Measurements from ENCODE around the gene ST13.
A peak's percentile ranks its signal among the peaks of the same experiment; 100 is the strongest.
"Not testable (repeated sequence)": the region's sequence is repeated elsewhere in the genome, so short reads cannot be mapped to it uniquely, and the experiment has no call there.

The ST13 gene

DNA sequence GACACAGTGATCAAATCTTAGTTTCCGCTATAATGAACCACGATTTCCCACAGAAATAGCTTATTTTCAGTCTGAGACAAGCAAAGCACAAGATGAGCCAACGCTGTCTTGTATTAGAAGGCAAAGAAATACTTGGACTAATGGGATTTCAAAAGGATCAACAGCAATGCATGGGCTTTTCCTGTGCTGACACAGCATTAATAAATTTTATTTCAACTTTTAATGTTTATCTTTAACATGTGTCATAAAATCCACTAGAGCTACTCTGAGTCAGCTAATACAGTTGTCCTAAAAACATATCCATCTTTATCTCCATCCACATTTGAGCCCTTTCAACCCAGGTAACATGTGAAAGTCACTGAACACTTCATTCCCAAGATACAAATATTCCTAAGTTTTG, 21.8 kb downstream of the ST13 start:
- DNase-seq: no peak

DNA sequence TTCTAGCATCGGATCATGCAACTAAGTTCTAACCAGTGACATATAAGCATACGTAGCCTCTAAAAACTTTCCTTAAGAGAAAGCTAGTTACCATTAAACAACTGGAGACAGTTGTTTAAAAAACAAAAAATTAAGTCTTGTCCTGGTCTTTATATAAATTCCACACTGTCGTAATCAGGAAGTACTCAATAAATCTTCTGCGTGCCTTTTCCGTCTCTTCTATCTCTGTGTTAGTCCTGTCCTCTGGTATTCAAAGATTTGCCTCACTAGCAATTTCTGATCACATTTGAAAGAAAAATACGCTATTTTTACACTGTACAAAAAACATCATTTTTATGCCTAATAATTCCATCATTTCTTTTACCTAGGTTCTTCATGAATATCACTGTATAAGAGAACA, 27.3 kb downstream of the ST13 start:
- DNase-seq: no peak

DNA sequence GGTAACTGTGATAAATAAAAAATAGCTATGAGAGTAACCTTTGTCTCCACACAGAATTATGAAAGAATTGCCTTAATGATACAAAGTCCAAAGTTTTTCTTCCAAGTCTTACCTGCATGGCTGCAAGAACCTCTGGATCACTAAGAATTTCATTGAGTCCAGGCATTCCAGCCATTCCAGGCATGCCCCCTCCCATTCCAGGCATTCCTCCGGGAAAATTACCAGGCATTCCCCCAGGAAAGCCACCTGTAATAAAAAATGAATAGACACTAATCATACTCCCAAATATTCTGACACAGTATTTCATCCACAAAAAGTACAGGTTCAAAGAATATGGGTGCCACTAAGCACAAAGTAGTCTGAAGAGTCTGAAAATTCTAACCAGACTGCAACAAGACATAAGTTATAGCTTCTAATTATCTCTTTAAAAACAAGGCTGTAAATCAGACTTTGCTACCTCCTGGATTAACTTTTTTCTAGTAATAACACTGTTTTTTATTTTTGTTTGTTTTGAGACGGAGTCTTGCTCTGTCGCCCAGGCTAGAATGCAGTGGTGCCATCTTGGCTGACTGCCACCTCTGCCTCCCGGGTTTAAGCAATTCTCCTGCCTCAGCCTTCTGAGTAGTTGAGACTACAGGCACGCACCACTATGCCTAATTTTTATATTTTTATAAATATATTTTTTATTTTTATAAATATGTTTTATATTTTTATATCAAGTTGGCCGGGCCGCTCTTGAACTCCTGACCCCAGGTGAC, 29.3 kb downstream of the ST13 start:
- DNase-seq: no peak

DNA sequence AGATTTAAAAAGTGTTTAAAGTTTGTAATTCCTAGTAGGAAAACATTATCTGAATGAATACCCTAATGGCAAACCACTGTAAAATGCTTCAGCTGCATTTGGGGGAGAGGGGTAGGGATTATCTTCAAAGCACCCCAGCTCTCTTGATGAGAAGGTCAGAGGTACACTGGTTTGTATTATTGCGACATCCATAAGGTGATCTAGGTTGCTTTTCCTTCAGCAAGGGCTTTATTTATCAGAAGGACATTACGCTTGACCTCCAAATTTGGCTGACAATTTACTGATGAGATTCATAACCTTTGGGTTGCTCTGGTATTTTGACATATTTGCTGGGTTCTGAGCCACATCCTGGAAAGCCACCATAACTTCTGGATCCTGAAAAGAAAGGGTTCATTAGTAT, 30.1 kb downstream of the ST13 start:
- not testable (repeated sequence) for DNase-seq

DNA sequence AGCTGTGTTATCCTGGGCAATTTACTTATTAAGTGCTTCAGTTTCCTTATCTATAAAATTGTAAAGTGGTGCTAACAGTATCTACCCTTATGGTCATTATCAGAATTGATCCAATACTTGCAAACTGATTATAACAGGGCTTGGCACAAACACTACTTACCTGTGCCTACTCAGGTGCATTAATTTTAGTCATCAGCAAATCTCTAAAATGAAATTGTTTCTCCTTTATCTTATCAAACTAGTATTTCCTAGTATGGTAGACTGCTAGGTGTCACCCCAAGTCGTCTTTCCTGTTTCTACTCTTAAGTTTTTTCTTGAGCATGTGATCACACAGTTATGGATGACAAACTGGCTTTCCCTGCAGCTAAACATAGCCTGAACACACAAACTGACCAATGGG, 33.0 kb downstream of the ST13 start:
- DNase-seq: no peak

DNA sequence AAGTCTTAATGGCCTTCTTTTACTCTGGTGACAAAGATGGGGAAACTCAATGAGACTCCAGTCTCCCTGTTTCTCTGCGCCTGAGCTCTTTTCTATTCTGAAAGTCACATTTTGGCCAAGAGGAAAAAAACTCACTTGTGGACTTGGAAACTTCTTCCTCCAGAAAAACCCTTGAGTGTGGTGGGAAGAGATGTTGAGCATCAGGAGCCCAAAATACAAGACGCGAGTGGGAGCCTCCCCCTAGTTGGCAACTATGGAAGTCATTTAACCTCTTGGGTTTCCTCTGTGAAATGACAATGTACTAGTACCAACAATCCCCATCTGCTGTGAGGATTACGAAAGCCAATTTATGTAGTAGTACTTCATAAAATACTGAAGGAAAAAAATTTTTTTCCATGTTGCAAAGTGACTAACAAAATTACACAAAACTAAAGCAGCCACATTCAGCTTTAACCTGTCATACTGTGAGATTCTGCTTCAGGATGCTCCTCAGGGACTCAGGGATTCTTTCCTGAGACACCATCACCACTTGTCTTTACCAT, 36.8 kb downstream of the ST13 start:
- peak in 1 of 2 experiments; percentile 10 for DNase-seq

DNA sequence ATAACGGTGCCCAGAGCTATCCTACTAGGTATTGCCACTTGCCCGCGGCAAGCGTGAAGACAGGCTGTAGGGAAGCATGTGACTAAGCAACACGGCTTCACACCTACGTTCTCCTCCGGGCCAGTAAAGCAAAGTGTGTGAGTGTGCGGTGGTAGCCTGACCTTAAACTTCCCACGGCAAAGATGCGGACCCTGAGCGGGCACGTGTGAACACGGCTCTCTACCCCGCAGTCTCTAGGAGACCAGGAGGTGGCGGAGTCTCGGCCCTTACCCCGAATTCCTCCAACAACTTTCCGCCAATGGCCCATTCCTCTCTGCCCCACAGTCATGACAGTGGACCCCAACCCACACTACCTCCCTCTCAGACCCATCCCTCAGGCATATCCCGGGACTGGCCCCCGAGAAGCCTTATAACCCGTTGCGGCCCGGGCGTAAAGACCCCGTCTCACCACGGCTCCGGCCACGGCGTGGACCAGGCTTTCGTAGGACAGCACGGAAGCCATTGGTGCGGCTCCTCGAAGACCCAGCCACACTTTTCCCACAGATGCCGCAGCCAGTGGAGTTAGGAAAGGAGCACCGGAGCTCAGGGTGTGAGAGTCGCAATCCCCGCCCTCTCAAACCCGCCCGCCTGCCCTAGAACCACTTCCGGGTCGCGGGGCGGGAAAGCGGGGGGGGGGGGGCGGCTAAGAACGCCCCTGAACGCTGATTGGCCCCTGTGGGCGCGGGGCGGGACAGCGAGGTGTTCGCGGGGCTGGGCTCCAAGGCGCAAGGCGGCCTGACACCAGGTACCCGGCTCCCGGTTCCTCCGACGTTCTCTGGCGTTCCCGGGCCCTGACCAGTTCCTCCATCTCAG, 37.5 kb downstream of the ST13 start, which contains the start of gene SLC25A17:
Gene SLC25A17 (minus strand): TSS at position 600 of the 852 bp plus-strand sequence. CDS start 98 bp downstream, at position 502.
- DNase-seq: peak; percentile 89 to 90

DNA sequence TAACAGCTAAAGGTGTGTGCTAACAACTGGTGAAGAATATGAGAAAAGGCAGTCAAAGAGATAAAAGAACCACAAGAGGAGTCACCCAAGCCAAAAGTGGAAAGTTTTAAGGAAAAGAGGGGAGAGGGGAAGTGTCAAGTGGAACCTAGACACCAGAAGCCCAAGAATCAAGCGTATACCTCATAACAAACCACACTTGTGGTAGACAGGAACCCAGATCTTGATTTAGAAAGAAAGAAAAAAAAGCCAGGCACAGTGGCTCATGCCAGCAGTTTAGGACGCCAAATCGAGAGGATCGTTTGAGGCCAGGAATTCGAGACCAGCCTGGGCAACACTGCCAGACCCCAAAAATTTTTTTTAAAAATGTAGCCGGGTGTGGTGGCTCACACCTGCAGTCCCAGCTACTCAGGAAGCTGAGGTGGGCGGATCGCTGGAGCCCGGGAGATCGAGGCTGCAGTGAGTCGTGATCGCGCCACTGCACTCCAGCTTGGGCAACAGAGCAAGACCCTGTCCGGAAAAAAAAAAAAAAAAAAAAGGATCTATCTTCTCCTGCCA, 38.2 kb downstream of the ST13 start:
- no peak for DNase-seq

DNA sequence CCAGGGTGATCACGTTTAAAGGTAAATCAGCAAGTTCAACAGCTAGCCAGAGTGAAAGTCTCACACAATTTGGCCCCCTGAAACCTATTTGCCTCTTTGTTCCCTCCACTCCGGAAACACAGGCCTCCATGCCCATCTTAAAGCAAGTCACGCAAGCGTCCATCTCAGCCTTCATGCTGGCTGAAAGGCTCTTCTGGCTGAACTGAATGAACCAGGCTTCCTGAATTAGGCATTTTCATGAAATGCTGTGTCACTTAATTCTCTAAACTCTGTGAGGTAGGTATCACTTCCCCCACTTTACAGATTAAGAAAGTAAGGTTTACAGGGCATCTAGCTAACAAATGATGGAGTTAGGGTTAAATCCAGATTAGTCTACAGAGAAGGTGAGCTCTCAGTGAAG, 38.7 kb downstream of the ST13 start:
- DNase-seq: no peak

DNA sequence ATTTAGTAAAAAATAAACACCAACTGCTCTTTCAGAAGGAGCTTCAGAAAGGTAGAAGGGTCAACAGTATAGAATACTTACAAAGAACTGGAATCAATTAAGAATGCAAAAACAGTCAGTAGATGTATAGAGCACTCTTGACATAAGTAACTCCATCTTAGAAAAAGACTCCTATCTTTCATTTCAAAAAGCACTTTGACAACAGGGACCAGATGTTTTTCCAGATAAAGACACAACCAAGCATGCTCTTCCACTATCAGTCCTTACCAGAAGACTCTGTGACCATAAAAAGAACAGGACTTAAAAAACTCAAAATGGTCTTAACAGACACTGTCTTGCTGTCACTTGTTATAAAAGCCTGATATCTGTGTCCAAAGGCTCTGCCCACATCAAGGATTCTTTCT, 42.5 kb downstream of the ST13 start:
- no peak for DNase-seq

DNA sequence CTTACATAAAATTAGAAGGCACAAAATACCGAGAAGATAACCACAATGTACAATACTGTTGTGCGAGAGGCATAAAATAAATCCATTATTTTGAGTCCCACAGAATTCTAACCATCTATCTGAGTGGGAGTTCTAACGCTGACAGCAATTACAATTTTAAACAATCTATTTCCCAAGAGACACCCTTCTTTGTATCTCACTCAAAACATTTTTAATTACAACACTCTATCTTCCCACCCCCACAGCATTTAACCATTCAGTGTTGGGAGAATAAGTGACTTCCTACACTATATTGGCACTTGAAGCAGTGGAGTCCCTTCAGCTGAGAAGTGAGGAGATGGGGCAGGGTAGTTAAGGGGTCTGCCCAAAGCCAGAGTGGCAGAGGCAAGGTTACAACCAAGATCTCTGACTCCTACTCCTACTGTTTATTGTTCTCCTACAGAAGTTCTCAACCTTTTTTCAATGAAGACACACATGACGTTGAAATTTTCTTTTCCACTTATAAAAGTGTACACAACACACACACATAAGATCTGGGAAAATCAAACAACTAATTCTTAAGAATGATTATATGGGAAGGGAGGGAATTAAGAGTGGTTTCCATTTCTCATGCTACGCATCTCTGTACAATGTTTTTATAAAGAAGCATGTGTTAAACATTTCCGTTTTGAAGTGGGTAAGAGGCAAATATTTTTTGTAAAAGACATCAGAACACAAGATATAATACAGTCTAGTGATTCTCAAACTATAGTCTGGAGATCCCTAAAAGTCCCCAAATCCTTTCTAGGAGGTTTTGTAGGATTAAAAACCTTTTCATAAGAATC, 48.2 kb downstream of the ST13 start:
- DNase-seq: no peak

DNA sequence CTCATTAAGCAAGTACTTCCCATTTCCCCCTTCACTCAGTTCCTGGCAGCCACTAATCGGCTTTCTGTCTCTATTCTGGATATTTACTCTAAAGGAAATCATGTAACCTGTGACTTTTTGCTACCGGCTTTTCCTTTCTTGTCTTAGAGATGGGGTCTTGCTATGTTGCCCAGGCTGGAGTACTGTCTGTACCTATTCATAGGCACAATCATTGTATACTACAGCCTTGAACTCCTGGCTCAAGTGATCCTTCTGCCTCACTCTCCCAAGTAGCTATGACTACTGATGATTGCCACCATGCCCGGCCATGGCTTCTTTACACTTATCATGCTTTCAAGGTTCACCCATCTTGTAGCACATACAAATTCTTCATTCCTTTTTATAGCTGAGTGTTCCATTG, 49.7 kb downstream of the ST13 start:
- no peak for DNase-seq

DNA sequence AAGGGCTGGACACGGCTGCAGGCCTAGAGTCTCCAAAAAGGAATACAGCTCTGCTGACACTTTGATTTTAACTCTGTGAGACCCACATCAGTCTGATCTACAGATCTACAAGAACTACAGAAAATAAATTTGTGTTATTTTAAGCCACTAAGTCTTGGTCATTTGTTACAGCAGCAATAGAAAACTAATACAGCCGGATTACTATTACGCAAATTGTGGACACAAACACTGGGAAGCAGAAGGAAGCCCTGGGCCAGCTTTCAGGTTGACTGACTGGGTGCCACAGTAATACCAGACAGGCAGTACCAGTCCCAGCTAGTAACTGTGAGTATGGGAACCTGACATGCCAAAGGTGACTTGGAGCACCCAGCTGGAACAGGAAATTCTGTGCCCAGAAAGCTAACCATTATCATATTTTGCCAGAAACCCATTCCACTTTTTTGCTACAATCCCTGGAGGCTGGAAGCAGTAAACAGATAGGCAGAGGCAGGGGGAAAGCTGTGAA, 50.7 kb downstream of the ST13 start:
- no peak for DNase-seq

DNA sequence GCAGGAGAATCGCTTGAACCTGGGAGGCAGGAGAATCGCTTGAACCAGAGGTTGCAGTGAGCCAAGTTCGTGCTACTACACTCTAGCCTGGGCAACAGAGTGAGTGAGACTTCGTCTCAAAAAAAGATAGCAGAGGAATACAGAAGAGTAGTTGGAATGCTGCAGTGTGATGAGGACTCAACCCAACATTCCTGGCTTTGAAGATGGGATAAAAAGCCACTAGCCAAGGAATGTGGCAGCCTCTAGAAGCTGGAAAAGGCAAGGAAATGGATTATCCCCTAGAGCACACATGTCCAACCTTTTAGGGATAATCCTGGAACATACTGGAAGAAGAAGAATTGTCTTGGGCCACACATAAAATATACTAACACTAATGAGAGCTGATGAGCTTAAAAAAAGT, 51.2 kb downstream of the ST13 start:
- DNase-seq: no peak

DNA sequence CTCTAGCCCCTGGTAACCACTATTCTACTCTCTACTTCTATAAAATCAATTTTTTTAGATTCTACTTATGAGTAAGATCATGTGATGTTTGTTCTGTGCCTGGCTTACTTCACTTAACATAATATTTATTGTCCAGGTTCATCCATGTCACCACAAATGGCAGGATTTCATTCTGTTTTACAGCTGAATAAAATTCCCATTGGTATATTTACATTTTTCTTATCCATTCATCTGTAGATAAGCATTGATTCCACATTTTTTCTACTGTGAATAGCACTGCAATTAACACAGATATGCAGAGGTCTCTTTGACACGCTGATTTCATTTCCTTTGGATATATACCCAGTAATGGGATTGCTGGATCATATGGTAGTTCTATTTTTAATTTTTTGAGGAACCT, 53.1 kb downstream of the ST13 start:
- no peak for DNase-seq

DNA sequence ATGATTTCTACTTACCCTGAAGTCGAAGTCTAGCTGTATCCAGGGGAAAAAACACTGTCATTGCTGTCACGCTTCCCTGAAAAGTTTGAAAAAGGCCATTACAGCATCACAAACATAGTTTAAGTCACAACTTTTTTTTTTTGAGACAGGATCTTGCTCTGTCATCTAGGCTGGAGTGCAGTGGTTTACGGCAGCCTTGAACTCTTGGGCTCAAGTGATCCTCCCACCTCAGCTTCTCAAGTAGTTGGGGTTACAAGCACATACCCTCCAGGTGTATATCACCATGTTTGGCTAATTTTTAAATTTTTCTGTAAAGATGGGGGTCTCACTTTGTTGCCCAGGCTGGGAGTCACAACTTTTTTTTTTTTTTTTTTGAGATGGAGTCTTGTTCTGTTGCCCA, 57.4 kb downstream of the ST13 start:
- no peak for DNase-seq

DNA sequence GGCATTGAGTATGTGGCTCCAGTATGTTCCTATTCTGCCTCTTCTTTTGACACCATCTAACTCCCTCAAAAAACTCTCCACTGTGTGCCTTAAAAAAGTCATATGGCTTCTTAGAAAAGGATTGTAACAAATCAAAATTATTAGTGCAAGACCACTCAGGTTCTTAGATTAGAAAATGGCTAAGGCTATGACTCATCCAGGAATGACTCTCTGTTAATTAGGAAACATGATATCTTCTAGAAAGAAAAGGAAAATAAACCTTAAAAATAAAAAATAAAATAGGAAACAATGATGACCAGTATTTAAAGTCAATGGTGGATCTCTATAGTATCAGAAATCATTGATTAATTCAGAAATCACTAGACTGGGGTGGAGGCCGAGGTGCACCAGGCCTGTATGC, 59.0 kb downstream of the ST13 start:
- no peak for DNase-seq

DNA sequence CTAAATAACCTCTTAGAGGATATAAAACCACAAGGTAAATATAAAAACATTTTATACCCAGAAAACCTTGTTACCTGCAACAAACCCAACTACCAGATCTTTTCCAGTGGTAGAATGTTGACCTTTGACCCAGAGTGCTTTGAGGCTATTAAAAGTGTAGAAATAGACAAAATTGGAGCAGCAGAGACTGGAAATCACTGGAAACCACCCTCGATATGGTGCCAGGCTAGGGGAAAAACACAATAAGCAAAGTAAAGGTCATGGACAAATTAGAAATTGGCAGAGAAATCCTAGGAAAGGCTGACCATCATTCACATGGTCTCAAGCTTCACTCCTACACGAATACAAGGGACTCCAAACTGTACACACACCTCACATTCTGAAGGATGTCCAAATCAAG, 64.0 kb downstream of the ST13 start:
- DNase-seq: no peak

DNA sequence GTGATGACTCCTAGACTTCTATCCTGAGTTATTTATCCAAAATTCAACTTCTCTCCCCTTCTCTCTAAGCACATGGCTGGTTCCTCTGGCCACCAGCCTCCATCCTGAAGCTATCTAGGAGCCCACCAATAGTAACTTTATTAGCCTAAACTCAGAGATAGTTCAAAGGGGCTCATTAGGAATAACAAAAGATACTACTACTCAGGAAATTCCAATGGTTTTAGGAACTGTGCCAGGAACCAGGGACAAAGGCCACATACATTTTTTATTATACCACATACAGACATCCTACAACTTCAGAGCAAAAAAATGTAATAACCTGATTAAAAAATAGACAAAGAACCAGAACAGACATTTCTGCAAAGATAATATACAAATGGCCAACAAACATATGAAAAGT, 65.2 kb downstream of the ST13 start:
- DNase-seq: no peak

DNA sequence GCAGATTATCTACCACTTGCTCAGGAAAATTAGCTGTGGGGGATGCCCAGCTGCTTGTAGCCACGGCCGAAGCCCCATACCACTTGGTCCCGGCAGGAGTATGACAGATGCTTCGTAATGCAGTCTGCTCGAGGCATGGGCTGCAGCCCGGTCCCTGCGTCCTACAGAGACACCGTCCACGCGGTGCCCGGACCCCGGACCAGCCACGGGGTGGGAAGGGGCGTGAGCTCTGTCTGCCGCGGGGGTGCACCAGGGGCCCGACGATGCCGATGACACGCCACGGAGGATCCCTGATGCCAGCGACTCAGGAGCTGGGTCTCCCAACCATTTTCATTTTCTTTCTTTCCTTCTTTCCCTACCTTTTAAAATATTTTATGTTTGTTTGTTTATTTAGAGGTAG, 67.3 kb downstream of the ST13 start:
- DNase-seq: no peak

DNA sequence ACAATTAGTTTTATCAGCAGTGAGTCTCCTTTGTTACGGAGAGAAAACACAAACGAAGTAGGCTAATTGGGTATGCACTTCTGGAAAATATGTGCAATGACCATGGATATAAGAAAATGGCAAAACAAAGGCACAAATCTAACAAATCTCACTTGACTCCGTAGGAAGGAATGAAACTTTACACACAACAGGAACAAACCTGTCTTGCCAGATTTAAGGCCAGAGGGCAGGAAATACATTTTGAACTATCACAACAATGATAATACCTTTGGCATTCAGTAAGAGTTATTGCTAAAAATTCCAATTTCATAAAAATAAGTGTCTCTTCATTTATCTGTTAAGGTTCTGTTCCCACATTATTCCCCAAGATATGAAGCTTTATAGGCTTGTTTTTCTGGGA, 73.9 kb downstream of the ST13 start:
- no peak for DNase-seq

DNA sequence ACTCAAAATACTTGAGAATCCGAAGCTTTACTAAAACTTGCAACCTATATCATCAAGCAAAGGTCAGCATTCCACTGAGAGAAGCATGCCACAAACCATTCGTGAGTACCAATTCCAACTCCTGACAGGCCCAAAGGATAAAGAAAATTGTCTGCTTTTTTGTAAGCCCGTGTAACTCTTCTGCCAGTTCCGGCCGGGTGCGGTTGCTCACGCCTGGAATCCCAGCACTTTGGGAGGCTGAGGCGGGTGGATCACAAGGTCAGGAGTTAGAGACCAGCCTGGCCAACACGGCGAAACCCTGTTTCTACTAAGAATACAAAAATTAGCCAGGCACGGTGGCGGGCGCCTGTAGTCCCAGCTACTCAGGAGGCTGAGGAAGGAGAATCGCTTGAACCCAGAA, 74.7 kb downstream of the ST13 start:
- not testable (repeated sequence) for DNase-seq

Measured in activated CD4-positive, alpha-beta T cell treated with anti-CD3 and anti-CD28 coated beads, Interleukin-2, amount 50 U/mL, for 48 hours (primary cell).